Measurements from ENCODE around the gene TEKT3. TPM values are rescaled to one million over a fixed set of nuclear protein-coding genes. Genes with fewer than 3 reads are reported as not detected.

Gene TEKT3
- total RNA-seq, 4 donors from 2014 or later, result 0.41 to 0.48 TPM; not detected in 2

GRCh38 chr17:15293558-15293957 lies 47.8 kb downstream of the TEKT3 start:
- 66 to 100% methylated on average over 2 to 3 of the region's 3 CpGs for WGBS, 2 donors (ENCODE audit: low coverage in 1 of 2)
- intact Hi-C loops (cut with DNase I; ENCODE audit: low total_unique reads), result no loop called here
- H3K4me3 ChIP-seq, result no peak overlapping the region

DNA sequence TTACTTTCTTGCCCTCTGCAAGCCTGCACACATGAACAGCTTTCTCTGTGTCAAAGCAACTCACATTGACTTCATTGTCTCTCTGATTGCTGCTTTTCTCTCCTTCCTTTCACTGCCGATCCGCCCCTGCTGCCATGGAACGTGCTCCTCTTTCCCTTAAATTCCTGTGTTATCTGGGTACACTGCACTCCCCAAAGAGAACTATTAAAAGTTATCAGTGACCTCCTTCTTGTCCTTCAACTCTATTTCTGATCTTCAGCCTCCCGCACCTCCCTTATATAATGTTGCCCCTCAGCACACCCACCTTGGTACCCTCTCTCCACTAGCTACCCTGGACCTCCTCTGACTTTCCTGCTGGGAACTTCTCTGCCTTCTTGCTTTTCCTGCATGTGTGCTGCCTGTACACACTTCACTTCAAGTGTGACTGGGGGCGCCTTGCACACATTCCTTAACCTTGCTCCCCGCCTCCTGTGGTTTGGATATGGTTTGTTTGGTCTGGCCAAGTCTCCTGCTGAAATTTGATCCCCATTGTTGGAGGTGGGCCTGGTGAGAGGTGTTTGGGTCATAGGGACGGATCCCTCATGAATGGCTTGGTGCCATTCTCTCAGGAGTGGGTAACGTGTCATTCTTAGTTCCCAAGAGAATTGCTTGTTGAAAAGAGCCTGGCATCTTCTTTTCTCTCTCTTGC lies 49.6 kb downstream of the TEKT3 start:
- Histone ChIP-seq H3K27me3 (no peaks in the 10 kb centered on the region), H3K36me3 (no peaks in the 10 kb centered on the region), H3K9me3 (no peaks in the 10 kb centered on the region), H3K27ac (no peak overlapping the region), H3K4me3 (no peak overlapping the region), H3K4me1 (peaks cover 0 to 9% (median 3%) of the 10 kb centered on the region in 4 donors)
- 83 to 84% methylated on average over 5 to 8 of the region's 8 CpGs for WGBS, 2 donors (ENCODE audit: low coverage in 1 of 2)
- intact Hi-C loops (cut with DNase I; ENCODE audit: low total_unique reads), result no loop called here
- in situ Hi-C loops (cut with MboI; ENCODE audit: low pct_ligation_motif_present in 1 of 4, low pct_unique_long_range_greater_than_20kb in 1 of 4, low sequenced_read_pairs in 3 of 4), result no loop called here
- DNase-seq, result no peak
- no peak for TF ChIP-seq POLR2A (IDR thresholded peaks at IDR 0.05)
- TF ChIP-seq EP300 (IDR thresholded peaks at IDR 0.05; ENCODE audit: low read depth), result no peak
- TF ChIP-seq POLR2AphosphoS5 (IDR thresholded peaks at IDR 0.05), result no peak
- no peak for TF ChIP-seq CTCF (IDR thresholded peaks at IDR 0.05)

More at GRCh38 chr17:15293558-15293957, 47.8 kb downstream of the TEKT3 start:
- no peaks in the 10 kb centered on the region for H3K4me1 ChIP-seq
- H3K27ac ChIP-seq, result no peak overlapping the region
- no peak for TF ChIP-seq CTCF (IDR thresholded peaks at IDR 0.05)
- no peak for TF ChIP-seq POLR2AphosphoS5 (IDR thresholded peaks at IDR 0.05)
- TF ChIP-seq POLR2A (IDR thresholded peaks at IDR 0.05), result no peak
- TF ChIP-seq EP300 (IDR thresholded peaks at IDR 0.05; ENCODE audit: low read depth), result no peak
- H3K9me3 ChIP-seq, result no peaks in the 10 kb centered on the region
- H3K36me3 ChIP-seq, result no peaks in the 10 kb centered on the region
- DNase-seq, result no peak
- in situ Hi-C loops (cut with MboI; ENCODE audit: low pct_ligation_motif_present in 1 of 4, low pct_unique_long_range_greater_than_20kb in 1 of 4, low sequenced_read_pairs in 3 of 4), result no loop called here
- no peaks in the 10 kb centered on the region for H3K27me3 ChIP-seq

- intact Hi-C loops (cut with DNase I; ENCODE audit: low total_unique reads), result no loop called here
- in situ Hi-C loops (cut with MboI; ENCODE audit: low pct_ligation_motif_present in 1 of 4, low pct_unique_long_range_greater_than_20kb in 1 of 4, low sequenced_read_pairs in 3 of 4), result no loop called here
- 85 to 92% methylated on average over 6 of the region's 6 CpGs for WGBS, 2 donors (ENCODE audit: low coverage in 1 of 2)
- no peak overlapping the region for H3K27ac ChIP-seq
- TF ChIP-seq CTCF (IDR thresholded peaks at IDR 0.05) (no peak), EP300 (IDR thresholded peaks at IDR 0.05; ENCODE audit: low read depth) (no peak), POLR2A (IDR thresholded peaks at IDR 0.05) (no peak), POLR2AphosphoS5 (IDR thresholded peaks at IDR 0.05) (no peak)
- H3K27me3 ChIP-seq, result no peaks in the 10 kb centered on the region
- peaks cover 0 to 9% (median 3%) of the 10 kb centered on the region in 4 donors for H3K4me1 ChIP-seq
- no peaks in the 10 kb centered on the region for H3K36me3 ChIP-seq
- no peak overlapping the region for H3K4me3 ChIP-seq
- DNase-seq, result no peak
- H3K9me3 ChIP-seq, result no peaks in the 10 kb centered on the region
Observed at GRCh38 chr17:15290605-15291004, 50.8 kb downstream of the TEKT3 start.

- intact Hi-C loops (cut with DNase I; ENCODE audit: low total_unique reads), result no loop called here
- no peaks in the 10 kb centered on the region for H3K27me3 ChIP-seq
- TF ChIP-seq CTCF (IDR thresholded peaks at IDR 0.05), result no peak
- TF ChIP-seq POLR2A (IDR thresholded peaks at IDR 0.05), result no peak
- no peak for TF ChIP-seq POLR2AphosphoS5 (IDR thresholded peaks at IDR 0.05)
- TF ChIP-seq EP300 (IDR thresholded peaks at IDR 0.05; ENCODE audit: low read depth), result no peak
- in situ Hi-C loops (cut with MboI; ENCODE audit: low pct_ligation_motif_present in 1 of 4, low pct_unique_long_range_greater_than_20kb in 1 of 4, low sequenced_read_pairs in 3 of 4), result loop anchor here in 1 of 4 donors (10.0 kb wide), 1 partner anchor 55 kb away; the partner anchor contains the start of gene TEKT3
- DNase-seq, result no peak
- no peak overlapping the region for H3K4me3 ChIP-seq
- H3K4me1 ChIP-seq, result peaks cover 0 to 9% (median 3%) of the 10 kb centered on the region in 4 donors
- H3K27ac ChIP-seq, result no peak overlapping the region
- 36 to 61% methylated on average over 5 to 22 of the region's 22 CpGs for WGBS, 2 donors (ENCODE audit: low coverage in 1 of 2)
- H3K36me3 ChIP-seq, result no peaks in the 10 kb centered on the region
- H3K9me3 ChIP-seq, result no peaks in the 10 kb centered on the region
Observed at GRCh38 chr17:15289285-15290183, 51.9 kb downstream of the TEKT3 start.
